ENCODE measurements around the gene BICC1. TPM values are rescaled to one million over a fixed set of nuclear protein-coding genes. Genes with fewer than 3 reads are reported as not detected.

BICC1 gene
- total and polyA plus RNA-seq, 2 of the 13 experiments (the other 11 are each of a cell fraction or from before 2014, with no cell fraction given), result 0.18 to 1.5 TPM

DNA sequence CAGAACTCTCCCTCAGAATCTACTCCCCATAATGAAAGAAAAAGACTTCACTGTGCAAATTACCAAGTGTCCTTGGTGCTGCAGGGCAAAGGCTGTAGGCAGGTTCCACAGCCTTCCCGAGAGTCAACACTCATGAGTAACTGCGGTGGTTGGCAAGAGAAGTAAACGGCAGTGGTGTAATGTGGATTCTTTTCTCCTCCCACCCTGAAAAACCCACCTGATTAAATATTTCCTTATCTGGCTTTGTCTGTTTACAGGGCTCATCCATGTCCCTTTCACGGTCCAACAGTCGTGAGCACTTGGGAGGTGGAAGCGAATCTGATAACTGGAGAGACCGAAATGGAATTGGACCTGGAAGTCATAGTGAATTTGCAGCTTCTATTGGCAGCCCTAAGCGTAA is 300.9 kb downstream of the BICC1 start (continued):
- TF ChIP-seq, protein P1, sequence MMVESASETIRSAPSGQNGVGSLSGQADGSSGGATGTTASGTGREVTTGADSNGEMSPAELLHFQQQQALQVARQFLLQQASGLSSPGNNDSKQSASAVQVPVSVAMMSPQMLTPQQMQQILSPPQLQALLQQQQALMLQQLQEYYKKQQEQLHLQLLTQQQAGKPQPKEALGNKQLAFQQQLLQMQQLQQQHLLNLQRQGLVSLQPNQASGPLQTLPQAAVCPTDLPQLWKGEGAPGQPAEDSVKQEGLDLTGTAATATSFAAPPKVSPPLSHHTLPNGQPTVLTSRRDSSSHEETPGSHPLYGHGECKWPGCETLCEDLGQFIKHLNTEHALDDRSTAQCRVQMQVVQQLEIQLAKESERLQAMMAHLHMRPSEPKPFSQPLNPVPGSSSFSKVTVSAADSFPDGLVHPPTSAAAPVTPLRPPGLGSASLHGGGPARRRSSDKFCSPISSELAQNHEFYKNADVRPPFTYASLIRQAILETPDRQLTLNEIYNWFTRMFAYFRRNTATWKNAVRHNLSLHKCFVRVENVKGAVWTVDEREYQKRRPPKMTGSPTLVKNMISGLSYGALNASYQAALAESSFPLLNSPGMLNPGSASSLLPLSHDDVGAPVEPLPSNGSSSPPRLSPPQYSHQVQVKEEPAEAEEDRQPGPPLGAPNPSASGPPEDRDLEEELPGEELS (CRISPR knock-in tag; IDR thresholded peaks at IDR 0.05), result 0 out of 2 replicates have a peak, but pooled peaks have one; percentile 18
- TF ChIP-seq ZNF598 (CRISPR knock-in tag; IDR thresholded peaks at IDR 0.05; ENCODE audit: borderline replicate concordance), result no peak

DNA sequence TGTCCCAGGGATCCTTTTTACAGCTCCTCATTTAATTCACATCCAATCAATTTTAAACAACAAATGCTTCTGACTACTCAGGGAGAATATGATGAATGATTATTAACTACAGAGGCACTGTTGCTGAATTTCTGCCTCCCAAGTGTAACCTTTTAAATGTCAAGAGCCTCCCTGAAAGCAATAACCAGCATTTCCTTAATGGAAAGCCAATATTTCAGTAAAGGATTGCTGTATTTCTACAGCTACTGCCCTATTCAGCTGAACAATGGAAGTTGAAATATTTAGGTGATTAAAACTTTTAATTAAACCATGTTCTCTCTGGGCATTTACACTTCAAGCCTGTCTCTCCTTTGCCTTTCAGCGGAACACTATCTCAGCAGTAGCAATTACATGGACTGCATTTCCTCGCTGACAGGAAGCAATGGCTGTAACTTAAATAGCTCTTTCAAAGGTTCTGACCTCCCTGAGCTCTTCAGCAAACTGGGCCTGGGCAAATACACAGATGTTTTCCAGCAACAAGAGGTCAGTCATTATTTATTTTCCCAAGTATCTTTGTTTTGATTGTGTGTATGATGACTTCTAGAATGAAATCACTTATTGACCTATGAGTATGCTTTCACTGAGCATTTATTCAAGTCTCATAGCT is 304.7 kb downstream of the BICC1 start:
- no peaks in the 10 kb centered on the region for H4K20me1 ChIP-seq (ENCODE audit: insufficient read depth, low read length)
- WGBS (ENCODE audit: low lambda C conversion rate), result 3% methylated on average over 2 of the region's 2 CpGs
- H3K9ac ChIP-seq (ENCODE audit: insufficient read depth, low read depth, low read length), result no peak overlapping the region
- no peak overlapping the region for H3K4me3 ChIP-seq (replicated peaks in 1 of 3; ENCODE audit: insufficient read depth in 1 of 3, low read depth in 2 of 3, low read length in 3 of 3)
- H3K27me3 ChIP-seq (ENCODE audit: control insufficient read depth in 1 of 2, insufficient read depth in 2 of 2, low read length in 2 of 2), result no peaks in the 10 kb centered on the region
- no peak overlapping the region for H3K27ac ChIP-seq (ENCODE audit: extremely low read length, insufficient read depth, low read length)
- ATAC-seq, result peak; percentile 93
- POLR2A ChIA-PET, result no interaction called here
- no peaks in the 10 kb centered on the region; a peak in 1 of 5 replicates for H3K36me3 ChIP-seq (replicated peaks in 1 of 2; ENCODE audit: control insufficient read depth in 1 of 2, insufficient read depth in 2 of 2, low read length in 2 of 2)
- peak overlapping the region; percentile 46 for H3K4me2 ChIP-seq (ENCODE audit: low read depth, low read length)
- intact Hi-C loops (cut with micrococcal nuclease; ENCODE audit: unreplicated experiment) (no loop called here), in situ Hi-C loops (cut with HindIII; ENCODE audit: extremely low pct_ligation_motif_present, low pct_unique_long_range_greater_than_20kb) (no loop called here)
- H3K79me2 ChIP-seq (ENCODE audit: insufficient read depth, low read length), result no peaks in the 10 kb centered on the region
- CTCF ChIA-PET (ENCODE audit: low intra/inter-chr PET ratio, low total read pairs), result no interaction called here
- H3K4me1 ChIP-seq (ENCODE audit: insufficient read depth, low read length), result peaks cover 56% of the 10 kb centered on the region
- peak; percentile 85 for DNase-seq (ENCODE audit: low spot score)
- no TSS peak for BruUV-seq (replicated peaks)
- no peak overlapping the region for H2AFZ ChIP-seq (ENCODE audit: low read length)
- H3K9me3 ChIP-seq (ENCODE audit: low read length), result no peaks in the 10 kb centered on the region
- FAIRE-seq, result peak; percentile 96
- TF ChIP-seq TBX3 (IDR thresholded peaks at IDR 0.05; ENCODE audit: borderline replicate concordance), result no peak
- peak; percentile 16; the same call in 1 of the 2 replicates for TF ChIP-seq NCOR1 (IDR thresholded peaks at IDR 0.05; ENCODE audit: borderline replicate concordance, low read length)
- no peak for TF ChIP-seq ZNF572 (CRISPR knock-in tag; IDR thresholded peaks at IDR 0.05)
- TF ChIP-seq ZNF619 (CRISPR knock-in tag; IDR thresholded peaks at IDR 0.05), result no peak
- no peak for TF ChIP-seq HNRNPK (IDR thresholded peaks at IDR 0.05; ENCODE audit: low read depth, low read length, poor library complexity, severe bottlenecking)
- TF ChIP-seq MEF2D (CRISPR knock-in tag; IDR thresholded peaks at IDR 0.05), result peak; percentile 45; the same call in 1 of the 2 replicates
- TF ChIP-seq ISL2 (CRISPR knock-in tag; IDR thresholded peaks at IDR 0.05), result peak; percentile 48
- TF ChIP-seq, protein P2, sequence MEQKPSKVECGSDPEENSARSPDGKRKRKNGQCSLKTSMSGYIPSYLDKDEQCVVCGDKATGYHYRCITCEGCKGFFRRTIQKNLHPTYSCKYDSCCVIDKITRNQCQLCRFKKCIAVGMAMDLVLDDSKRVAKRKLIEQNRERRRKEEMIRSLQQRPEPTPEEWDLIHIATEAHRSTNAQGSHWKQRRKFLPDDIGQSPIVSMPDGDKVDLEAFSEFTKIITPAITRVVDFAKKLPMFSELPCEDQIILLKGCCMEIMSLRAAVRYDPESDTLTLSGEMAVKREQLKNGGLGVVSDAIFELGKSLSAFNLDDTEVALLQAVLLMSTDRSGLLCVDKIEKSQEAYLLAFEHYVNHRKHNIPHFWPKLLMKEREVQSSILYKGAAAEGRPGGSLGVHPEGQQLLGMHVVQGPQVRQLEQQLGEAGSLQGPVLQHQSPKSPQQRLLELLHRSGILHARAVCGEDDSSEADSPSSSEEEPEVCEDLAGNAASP (CRISPR knock-in tag; IDR thresholded peaks at IDR 0.05; ENCODE audit: borderline replicate concordance), result no peak
- peak in 1 of 2 experiments; percentile 33; a peak in 1 of 4 replicates for TF ChIP-seq REST (IDR thresholded peaks at IDR 0.05; ENCODE audit: borderline replicate concordance in 1 of 2, low read depth in 1 of 2, low read length in 2 of 2)
- no peak for TF ChIP-seq ELF4 (CRISPR knock-in tag; IDR thresholded peaks at IDR 0.05; ENCODE audit: borderline replicate concordance)
- no peak for TF ChIP-seq ZNF3 (CRISPR knock-in tag; IDR thresholded peaks at IDR 0.05)
- TF ChIP-seq THYN1 (CRISPR knock-in tag; IDR thresholded peaks at IDR 0.05; ENCODE audit: borderline replicate concordance, low read depth), result no peak
